GM18870 (cell line): Measurements from ENCODE around the gene ZXDC.
A peak's percentile ranks its signal among the peaks of the same experiment; 100 is the strongest.

Experiments used
- ATAC-seq: cut with Tn5 transposase; IDR thresholded peaks from one replicate; pipeline ENCODE4 v1.9.1; 2021; ENCODE audit warnings: moderate library complexity; ENCODE audit not compliant: unreplicated experiment

ZXDC gene, protein sequence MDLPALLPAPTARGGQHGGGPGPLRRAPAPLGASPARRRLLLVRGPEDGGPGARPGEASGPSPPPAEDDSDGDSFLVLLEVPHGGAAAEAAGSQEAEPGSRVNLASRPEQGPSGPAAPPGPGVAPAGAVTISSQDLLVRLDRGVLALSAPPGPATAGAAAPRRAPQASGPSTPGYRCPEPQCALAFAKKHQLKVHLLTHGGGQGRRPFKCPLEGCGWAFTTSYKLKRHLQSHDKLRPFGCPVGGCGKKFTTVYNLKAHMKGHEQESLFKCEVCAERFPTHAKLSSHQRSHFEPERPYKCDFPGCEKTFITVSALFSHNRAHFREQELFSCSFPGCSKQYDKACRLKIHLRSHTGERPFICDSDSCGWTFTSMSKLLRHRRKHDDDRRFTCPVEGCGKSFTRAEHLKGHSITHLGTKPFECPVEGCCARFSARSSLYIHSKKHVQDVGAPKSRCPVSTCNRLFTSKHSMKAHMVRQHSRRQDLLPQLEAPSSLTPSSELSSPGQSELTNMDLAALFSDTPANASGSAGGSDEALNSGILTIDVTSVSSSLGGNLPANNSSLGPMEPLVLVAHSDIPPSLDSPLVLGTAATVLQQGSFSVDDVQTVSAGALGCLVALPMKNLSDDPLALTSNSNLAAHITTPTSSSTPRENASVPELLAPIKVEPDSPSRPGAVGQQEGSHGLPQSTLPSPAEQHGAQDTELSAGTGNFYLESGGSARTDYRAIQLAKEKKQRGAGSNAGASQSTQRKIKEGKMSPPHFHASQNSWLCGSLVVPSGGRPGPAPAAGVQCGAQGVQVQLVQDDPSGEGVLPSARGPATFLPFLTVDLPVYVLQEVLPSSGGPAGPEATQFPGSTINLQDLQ

DNA sequence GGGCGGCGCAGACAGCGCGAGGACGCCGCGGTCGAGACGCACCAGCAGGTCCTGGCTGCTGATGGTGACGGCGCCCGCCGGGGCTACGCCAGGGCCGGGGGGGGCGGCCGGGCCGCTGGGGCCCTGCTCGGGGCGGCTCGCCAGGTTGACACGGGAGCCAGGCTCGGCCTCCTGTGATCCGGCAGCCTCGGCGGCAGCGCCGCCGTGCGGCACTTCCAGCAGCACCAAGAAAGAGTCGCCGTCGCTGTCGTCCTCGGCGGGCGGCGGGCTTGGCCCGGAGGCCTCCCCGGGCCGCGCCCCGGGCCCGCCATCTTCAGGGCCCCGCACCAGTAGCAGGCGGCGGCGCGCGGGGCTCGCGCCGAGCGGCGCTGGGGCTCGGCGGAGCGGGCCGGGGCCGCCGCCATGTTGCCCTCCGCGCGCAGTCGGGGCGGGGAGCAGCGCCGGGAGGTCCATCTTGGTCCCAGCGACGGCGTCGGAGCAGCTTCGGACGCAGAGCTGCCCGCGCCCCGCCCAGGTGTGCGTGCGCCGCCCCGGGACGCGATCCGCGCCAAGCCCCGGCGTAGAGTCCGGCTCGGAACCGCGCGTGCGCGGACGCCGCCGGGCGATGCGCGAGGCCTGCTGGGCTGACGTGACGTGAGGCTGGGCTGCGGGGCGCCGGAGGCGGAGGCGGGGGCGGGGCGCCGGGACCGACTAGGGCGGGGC lies at the start of gene ZXDC:
ZXDC (minus strand) TSS at position 479 of the 702 bp plus-strand sequence; CDS start at position 453, 26 bp downstream.
- ATAC-seq, result peak; percentile 46

DNA sequence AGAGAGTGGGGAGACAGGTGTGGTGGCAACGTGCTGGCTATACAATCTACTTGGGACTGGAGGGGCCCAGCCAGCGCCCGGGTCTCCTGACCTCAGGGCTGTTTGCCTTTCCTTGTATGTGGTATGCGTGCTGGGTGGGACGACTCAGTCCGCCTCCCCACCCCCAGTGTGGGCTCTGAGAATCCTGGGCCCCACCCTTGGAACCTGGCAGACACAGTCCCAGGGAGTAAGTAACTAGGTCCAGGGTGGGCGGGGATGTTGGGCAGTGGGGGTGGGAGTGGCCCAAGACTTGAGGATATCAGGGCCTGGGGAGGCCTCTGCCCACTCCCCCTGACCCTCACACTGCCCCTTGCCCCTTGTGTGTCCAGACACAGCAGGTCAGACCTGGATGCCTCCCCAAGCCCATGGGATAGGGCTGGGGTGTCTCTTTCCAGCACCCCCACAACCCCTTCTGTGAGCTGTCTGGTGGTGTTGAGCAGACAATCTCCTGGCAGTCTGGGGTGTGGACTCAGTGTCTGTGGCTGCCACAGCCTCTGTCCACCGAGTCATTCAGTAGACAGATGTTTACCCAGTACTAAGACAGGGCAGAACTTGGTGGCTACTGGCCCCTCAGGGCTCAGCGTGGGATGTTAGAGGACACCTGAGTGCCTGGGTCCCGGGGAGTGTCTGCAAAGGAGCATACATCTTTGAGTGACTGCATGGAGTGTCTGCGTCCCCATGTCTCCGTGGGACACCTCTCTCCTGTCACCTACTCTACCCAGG lies 49.6 kb upstream of the ZXDC start:
- no peak for ATAC-seq

DNA sequence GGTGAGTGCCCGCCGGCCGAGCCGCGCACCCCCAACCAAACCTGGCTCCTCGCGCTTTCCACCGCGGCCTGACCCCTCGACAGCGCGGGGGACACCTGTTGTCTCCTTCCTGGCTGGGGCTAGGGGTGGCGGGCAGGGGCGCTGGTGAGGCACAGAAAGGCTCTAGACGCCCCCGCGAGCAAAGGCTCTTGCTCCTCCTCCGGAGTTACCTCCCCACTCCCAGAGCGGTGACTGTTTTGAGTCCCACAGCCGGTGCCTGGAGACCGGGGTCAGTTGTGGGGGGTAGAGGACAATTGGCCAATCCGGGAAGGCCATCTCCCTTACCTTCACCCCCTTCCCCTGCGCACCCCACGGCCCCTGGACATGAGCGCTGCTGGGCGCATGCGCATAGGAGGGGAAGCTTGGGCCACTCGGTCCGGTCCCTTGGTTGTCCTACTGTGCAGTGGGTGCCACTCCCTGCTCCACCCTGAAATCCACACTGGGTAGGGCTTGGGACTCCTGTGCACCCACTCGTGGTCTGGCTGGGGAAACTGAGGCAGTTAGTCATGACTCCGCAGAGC lies 48.8 kb upstream of the ZXDC start:
- ATAC-seq, result no peak

DNA sequence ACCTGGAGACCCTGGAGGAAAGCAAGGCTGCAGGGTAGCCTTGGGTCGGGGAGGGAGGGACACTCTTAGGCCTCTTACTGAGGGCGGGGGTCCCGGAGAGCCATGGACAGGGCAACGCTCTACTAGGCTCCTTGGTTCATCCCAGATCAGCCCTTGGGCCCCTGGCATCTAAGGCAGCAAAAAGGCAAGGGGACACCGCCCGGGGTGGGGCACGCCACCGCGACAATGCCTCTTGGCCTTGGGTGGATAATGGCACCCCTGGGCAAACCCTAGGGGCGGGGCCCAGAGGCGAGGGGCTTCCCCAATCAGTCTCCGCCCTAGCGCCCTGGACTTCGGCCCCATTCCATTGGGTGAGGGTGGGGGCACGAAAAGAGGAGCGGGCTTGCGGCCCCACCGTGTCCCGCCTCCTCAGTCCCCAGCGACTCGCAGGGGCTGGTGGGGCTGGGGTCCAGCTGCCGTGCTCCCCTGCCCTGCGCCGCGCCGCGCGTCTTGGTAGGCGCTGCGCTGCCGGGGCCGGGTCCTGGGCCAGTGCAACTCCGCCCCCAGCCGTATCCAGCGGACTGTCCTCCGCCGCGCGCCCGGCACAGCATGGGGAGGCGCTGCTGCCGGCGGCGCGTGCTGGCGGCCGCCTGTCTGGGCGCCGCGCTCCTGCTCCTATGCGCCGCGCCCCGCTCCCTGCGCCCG lies 48.2 kb upstream of the ZXDC start, which contains the start of gene CHST13:
CHST13 (plus strand) TSS at position 411 of the 684 bp plus-strand sequence; CDS start at position 589, 178 bp downstream.
- no peak for ATAC-seq

DNA sequence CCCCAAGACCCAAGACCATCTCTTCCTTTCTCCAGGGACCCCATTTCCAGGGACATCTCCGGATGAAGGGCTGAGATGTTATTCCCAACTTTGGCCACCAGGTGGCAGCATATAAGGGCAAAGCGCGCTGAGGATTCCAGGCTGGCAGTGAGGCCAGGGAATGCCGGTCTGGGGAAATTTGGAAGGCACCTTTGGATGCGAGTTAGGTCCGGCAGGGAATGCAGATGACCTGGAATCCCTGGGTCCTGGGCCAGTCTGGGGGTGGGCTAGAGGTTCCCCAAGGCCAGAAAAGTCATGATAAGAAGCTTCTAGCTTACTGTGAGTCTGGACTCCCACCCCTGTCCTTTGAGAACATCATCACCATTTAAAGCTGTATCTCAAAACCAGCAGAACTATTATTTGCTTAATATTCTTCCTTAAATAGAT lies 46.7 kb upstream of the ZXDC start:
- no peak for ATAC-seq

DNA sequence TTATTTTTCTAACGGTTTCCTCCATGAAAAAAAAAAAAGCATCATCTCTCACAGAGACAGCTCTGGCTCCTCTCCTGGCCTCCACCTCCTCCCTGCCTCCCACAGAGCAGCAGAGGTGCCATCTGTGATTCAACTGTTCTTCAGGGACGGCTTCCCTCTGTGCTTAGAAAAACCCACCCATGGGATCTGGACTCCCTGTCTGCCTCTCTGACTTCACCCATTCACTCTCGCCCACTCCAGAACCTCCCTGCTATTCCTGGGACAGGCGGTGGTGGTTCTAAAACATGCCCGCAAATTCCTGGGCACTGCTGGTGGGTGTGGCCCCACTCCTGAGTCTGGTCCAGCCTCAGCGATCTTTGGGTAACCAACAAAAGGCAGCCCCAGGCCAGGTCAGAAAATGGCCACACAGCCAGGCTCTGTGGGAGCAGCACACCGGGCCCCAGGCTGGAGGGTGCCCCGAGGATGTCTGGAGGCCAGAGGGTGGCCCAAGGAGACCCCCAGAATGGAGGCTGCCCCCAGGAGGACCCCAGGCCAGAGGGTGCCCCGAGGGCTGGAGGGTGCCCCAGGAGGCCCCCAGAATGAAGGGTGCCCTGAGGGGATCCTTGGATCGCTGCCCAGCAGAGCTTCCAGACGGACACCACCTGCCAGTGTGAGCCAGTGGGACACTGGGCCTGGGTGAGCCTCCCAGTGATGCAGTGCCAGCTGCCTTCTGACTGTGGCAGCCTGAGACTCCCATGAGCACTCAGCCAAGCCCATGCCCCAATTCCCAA lies 45.6 kb upstream of the ZXDC start:
- ATAC-seq, result no peak

DNA sequence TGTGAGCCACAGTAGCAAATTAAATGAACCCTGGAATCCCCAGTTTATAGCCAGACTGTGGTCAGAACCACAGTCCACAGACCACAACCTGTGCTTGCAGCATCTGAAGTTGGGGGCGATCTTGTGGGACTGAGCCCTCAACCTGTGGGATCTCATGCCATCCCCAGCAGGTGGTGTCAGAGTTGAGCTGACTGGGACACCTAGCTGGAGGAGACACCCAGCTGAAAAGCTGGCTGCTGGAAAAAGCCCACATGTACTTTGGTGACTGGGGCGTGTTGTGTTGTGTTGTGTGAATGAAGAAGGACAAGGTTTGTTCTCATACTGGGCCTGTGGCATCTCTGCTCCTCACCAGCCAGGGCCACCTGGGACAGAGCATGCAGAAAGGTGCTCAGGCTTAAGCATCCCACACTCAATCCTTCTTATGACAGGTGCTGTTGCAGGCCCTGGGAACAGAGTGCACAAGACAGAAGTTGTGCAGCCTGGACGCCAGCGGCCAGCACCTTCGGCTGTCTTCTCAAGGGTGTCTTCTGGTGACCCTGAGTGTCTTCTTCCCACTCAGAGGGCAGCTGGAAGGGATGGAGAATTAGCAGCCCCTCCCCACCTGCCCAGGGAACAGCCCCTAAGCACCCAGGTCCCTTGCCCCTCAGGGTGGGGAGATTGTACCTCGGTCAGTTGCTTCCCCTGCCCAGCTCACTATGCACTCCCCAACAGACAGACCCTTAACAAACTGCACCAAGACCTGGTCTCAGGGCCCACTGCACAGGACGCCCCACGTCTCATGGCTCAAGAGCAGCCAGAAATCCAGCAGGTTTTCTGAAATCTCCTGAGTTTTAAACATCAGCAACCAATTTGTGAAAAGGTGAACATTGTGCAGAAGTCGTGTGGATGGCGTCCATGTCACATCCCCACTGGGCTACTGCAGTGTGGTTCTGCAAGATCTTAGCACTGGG lies 44.1 kb upstream of the ZXDC start:
- ATAC-seq, result no peak

DNA sequence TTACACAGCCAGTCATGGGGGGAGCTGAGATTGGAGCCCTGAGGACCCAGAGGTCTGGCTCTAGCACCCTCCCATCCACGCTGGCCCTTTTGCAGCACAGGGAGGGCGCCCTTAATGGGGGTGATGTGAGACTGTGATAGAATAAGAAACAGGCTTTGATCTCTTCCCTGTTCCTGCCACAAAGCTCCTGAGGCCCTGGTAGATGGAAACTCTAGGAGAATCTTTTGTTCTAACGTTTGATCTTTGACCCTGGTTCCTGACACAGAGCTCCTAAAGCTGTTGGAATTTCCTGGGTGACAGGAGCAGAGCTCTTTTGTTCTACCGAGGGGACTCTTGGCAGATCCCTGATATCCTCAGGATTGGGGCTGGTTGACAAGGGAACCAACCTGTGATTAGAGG lies 43.1 kb upstream of the ZXDC start:
- no peak for ATAC-seq

DNA sequence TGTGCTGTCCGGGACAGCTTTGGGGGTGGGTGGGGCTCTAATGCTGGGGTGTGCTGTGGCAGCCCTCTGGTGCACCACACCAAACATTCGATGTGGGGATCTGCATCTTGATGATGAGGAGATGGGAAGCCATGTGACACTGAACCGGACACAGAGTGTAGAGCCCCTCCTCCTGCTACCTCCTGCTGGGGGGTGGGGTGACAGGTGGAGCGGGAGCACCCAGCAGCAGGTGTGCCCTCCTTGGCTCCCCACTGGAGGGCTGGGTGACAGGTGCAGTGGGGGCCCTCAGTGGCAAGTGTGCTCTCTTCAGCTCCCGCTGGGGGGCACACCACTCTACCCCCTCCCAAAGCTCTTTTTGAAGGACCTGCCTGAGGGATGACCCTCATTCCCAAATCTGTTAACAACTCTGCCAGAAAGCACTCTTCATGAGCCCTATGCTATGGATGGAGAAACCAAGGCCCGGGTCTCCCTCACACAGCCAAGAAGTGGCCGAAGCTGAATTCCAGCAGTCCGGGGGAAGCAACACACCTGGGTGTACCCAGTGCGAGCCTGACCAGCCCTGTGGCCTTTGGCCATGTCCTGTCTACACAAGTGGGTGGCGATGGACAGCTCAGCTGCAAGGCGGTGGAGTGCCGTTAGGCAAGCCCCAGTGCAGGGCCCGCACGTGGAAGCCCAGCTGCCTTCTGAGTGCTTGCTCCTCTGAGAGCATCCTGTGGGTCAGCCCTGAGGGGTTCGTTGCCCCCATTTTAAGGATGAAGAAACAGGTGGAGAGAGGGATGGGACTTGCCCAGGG lies 42.5 kb upstream of the ZXDC start:
- ATAC-seq, result no peak

DNA sequence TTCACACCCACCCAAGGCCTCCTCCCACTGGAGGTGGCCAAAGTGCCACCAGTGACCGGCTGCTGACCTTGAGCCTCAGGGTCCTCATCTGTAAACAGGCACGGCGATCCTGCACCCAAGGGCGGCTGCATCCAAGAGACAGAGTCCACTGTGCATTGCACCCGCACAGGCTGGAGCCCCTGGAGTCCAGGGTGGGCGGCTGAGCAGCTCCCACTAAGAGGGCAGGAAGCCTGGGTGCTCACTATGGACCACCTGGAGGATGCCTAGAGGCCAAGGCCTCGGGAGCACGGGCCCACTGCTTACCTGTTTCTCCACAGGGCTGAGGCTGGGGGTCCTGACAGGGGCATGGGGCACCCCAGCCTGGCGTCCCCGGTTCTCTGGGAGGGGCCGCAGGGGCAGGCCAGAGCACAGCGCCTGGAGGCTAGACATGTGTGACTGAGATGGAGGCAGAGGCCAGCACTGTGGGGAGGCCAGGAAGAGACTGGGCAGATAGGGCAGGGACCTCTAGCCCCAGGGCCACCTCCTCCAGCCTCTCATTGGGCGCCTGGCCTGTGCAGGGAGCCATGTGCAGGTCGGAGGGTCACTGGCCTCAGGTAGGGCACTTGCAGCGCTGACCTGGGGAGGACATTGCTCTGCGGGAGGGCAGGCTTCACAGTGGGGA lies 41.7 kb upstream of the ZXDC start, which contains the start of gene UROC1:
UROC1 (minus strand) TSS at position 483 of the 661 bp plus-strand sequence; CDS start at position 429, 54 bp downstream.
- ATAC-seq, result no peak

DNA sequence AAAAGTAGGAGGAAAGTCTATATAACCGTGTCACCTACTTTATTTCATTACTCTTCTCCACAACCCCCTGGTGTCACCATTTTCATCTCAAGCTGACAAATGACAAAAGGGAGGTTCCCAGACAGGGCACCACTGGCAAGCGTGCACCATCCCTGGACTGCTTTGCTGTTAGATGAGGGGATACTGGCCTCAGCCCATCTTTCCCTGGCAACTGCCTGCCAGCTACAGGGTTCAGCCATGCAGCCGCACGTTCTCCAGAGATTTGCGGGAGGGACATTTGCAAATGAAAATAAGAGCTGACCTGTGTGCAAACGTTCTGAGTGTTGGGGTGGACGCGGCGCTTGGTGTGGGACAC lies 41.2 kb upstream of the ZXDC start:
- ATAC-seq, result no peak

DNA sequence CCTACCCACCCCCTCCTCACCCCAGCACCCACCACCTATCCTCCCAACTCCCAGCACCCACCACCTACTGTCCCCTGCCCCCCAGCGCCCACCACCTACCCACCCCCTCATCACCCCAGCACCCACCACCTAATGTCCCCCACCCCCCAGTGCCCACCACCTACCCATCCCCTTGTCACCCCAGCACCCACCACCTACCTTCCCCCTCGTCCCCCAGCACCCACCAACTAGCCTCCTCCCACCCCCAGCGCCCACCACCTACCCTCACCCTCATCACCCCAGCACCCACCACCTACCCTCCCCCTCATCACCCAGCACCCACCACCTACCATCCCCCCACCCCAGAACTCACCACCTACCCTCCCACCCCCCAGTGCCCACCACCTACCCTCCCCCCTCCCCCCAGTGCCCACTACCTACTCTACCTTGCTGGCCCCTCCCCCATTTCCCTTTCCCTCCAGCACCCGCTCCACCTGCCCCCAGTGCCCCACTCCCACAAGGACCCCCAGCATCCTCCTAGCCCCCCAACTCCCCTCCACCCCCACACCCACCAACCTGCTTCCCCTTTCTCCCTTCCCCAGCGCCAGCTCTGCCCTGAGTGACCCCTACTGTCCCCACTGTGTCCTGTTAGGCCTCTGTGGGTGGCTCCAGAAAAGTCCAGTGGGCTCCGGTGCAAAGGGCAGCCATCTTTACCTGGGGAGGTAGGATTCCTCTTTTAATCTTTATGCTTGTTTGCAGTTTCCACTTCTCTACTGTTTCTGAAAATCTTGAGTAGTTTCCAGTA lies 40.7 kb upstream of the ZXDC start:
- no peak for ATAC-seq

DNA sequence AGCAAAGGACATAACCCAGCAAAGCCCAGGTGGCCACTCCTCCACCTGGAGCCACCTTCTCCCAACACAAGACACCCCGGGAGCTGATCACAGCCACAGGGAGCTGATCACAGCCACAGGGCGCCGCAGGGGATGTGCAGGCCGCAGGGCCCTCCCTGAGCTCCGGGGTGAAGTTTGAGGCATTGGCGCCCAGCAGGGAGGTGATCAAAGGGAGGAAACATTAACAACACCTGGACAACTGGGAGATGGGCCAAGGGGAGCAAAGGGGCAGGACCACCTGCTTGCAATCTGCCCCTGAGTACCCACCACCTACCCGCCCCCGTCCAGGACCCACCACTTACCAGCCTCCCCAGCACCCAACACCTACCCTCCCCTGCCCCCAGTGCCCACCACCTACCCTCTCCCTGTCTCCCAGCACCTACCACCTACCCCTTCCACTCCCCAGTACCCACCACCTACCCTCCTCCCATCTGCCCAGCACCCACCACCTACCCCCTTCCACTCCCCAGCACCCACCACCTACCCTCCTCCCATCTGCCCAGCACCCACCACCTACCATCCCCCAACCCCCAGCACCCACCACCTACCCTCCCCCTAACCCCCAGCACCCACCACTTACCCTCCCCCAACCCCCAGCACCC lies 39.5 kb upstream of the ZXDC start:
- no peak for ATAC-seq

DNA sequence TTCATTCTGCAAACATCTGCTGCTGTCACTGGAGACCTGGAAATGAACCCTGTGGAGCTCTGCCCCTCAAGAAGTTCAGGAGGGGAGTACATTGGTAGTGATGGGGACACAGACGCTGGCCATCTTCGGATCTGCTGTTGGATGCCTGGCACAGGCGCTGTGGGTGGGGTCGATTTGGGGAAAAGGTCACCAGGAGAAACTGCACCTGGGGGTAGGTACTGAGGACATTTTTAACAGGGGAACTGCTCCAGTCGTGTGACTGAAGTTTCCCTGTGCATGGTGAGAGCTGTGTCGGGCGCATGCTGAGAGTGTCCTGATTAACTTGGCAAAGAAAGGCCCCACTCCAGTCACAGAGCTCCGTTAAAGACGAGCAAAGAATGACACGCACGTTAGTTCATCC lies 38.5 kb upstream of the ZXDC start:
- ATAC-seq, result no peak
